ENCODE results near the gene LMAN2L. TPM values are rescaled to one million over a fixed set of nuclear protein-coding genes. Genes with fewer than 3 reads are reported as not detected.

LMAN2L gene
- total and polyA plus RNA-seq, 2 donors (not counting 1 experiment from before 2014, with no cell fraction given): 5.7 to 10.7 TPM

DNA sequence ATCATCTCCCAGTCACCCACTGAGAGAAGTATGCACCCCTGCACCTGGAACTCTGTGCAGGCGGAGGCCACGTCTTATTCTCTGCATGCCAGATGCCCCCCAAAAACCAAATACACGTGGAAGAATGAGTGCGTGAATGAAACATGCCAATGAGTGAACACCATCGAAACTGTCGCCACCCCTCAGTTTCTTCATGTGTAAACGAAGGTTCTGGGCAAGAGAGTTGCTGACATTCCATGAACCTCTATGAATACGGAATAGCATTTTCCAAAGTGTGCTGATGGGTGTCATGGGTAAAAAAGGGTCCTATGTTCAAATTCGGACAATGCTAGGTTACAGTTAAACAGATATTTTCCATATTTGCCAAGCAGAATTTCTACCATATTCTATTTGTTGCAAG, 77.5 kb downstream of the LMAN2L start:
- Histone ChIP-seq H3K27ac (ENCODE audit: low read length in 2 of 2) (no peak overlapping the region), H3K9ac (ENCODE audit: low read length) (no peak overlapping the region), H2AFZ (ENCODE audit: insufficient read depth, low read depth, low read length, poor library complexity, severe bottlenecking) (no peak overlapping the region), H3K27me3 (replicated peaks in 1 of 4; ENCODE audit: control extremely low read depth in 1 of 4, control insufficient read depth in 3 of 4, insufficient read depth in 4 of 4, low read length in 3 of 4) (no peaks in the 10 kb centered on the region), H3K36me3 (replicated peaks in 1 of 2; ENCODE audit: control extremely low read depth in 1 of 2, control insufficient read depth in 1 of 2, extremely low read depth in 1 of 2, insufficient read depth in 2 of 2, low read length in 1 of 2) (no peaks in the 10 kb centered on the region), H4K20me1 (ENCODE audit: control insufficient read depth, insufficient read depth, low read length, poor library complexity, severe bottlenecking) (no peaks in the 10 kb centered on the region), H3K4me2 (replicated peaks; ENCODE audit: low read depth, low read length, poor library complexity, severe bottlenecking) (no peak overlapping the region), H3K4me3 (ENCODE audit: control extremely low read depth in 1 of 5, extremely low read depth in 1 of 5, insufficient read depth in 1 of 5, low read depth in 2 of 5, low read length in 4 of 5) (no peak overlapping the region), H3K4me1 (ENCODE audit: control insufficient read depth in 2 of 2, insufficient read depth in 2 of 2, low read length in 2 of 2) (no peaks in the 10 kb centered on the region), H3K9me3 (ENCODE audit: control extremely low read depth in 1 of 3, control insufficient read depth in 2 of 3, insufficient read depth in 1 of 3, low read length in 2 of 3) (peaks cover 0 to 2% (median 0%) of the 10 kb centered on the region in 3 donors), H3K79me2 (ENCODE audit: control insufficient read depth, insufficient read depth, low read length) (no peaks in the 10 kb centered on the region)
- ChIA-PET POLR2A (no interaction called here), CTCF (no interaction called here)
- no peak for TF ChIP-seq EZH2 (IDR thresholded peaks at IDR 0.05; ENCODE audit: borderline replicate concordance, insufficient read depth, low read depth, low read length, poor library complexity, severe bottlenecking)
- TF ChIP-seq, protein P1, sequence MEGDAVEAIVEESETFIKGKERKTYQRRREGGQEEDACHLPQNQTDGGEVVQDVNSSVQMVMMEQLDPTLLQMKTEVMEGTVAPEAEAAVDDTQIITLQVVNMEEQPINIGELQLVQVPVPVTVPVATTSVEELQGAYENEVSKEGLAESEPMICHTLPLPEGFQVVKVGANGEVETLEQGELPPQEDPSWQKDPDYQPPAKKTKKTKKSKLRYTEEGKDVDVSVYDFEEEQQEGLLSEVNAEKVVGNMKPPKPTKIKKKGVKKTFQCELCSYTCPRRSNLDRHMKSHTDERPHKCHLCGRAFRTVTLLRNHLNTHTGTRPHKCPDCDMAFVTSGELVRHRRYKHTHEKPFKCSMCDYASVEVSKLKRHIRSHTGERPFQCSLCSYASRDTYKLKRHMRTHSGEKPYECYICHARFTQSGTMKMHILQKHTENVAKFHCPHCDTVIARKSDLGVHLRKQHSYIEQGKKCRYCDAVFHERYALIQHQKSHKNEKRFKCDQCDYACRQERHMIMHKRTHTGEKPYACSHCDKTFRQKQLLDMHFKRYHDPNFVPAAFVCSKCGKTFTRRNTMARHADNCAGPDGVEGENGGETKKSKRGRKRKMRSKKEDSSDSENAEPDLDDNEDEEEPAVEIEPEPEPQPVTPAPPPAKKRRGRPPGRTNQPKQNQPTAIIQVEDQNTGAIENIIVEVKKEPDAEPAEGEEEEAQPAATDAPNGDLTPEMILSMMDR (IDR thresholded peaks at IDR 0.05): no peak
- Mint-ChIP-seq H3K9me3 (ENCODE audit: insufficient read depth) (no peaks in the 10 kb centered on the region), H3K27me3 (no peaks in the 10 kb centered on the region), H3K4me1 (peaks cover 2% of the 10 kb centered on the region), H3K27ac (no peak overlapping the region), H3K4me3 (no peak overlapping the region)
- intact Hi-C loops (cut with micrococcal nuclease): no loop called here
- DNase-seq: no peak
- no peak for ATAC-seq (ENCODE audit: low read depth)
- 98% methylated on average over 7 of the region's 9 CpGs for WGBS (ENCODE audit: insufficient coverage)

DNA sequence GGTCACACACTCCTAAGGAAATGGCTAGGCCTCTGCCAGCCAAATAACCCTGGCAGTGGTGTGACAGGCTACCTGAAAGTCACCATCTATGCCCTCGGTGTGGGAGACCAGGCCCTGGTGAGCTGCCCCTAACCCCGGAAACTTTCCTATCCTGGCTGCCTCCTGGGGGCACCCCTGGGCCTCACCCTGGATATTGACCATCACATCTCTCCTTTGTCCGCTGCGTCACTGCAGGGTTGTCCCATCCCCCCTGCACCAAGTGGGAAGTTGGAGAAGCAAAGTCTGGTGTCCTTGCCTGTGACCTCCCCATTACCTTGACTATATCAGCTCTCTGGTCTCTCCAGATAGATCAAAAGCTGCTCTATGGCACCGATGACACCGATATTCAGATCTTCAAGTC, 78.5 kb downstream of the LMAN2L start:
- POLR2A ChIA-PET: no interaction called here
- no peak for TF ChIP-seq EZH2 (IDR thresholded peaks at IDR 0.05; ENCODE audit: borderline replicate concordance, insufficient read depth, low read depth, low read length, poor library complexity, severe bottlenecking)
- TF ChIP-seq, protein P1 (IDR thresholded peaks at IDR 0.05): no peak
- Mint-ChIP-seq H3K27me3 (no peaks in the 10 kb centered on the region), H3K27ac (no peak overlapping the region), H3K4me1 (peaks cover 4% of the 10 kb centered on the region), H3K9me3 (ENCODE audit: insufficient read depth) (no peaks in the 10 kb centered on the region), H3K4me3 (no peak overlapping the region)
- Histone ChIP-seq H3K79me2 (ENCODE audit: control insufficient read depth, insufficient read depth, low read length) (no peaks in the 10 kb centered on the region), H3K9me3 (ENCODE audit: control extremely low read depth in 1 of 3, control insufficient read depth in 2 of 3, insufficient read depth in 1 of 3, low read length in 2 of 3) (peaks cover 0 to 2% (median 0%) of the 10 kb centered on the region in 3 donors), H3K27me3 (replicated peaks in 1 of 4; ENCODE audit: control extremely low read depth in 1 of 4, control insufficient read depth in 3 of 4, insufficient read depth in 4 of 4, low read length in 3 of 4) (no peaks in the 10 kb centered on the region), H3K9ac (ENCODE audit: low read length) (no peak overlapping the region), H3K4me1 (ENCODE audit: control insufficient read depth in 2 of 2, insufficient read depth in 2 of 2, low read length in 2 of 2) (peaks cover 4 to 5% of the 10 kb centered on the region in 2 donors), H3K27ac (ENCODE audit: low read length in 2 of 2) (no peak overlapping the region), H4K20me1 (ENCODE audit: control insufficient read depth, insufficient read depth, low read length, poor library complexity, severe bottlenecking) (no peaks in the 10 kb centered on the region), H3K4me3 (ENCODE audit: control extremely low read depth in 1 of 5, extremely low read depth in 1 of 5, insufficient read depth in 1 of 5, low read depth in 2 of 5, low read length in 4 of 5) (no peak overlapping the region), H3K36me3 (replicated peaks in 1 of 2; ENCODE audit: control extremely low read depth in 1 of 2, control insufficient read depth in 1 of 2, extremely low read depth in 1 of 2, insufficient read depth in 2 of 2, low read length in 1 of 2) (no peaks in the 10 kb centered on the region), H3K4me2 (replicated peaks; ENCODE audit: low read depth, low read length, poor library complexity, severe bottlenecking) (no peak overlapping the region), H2AFZ (ENCODE audit: insufficient read depth, low read depth, low read length, poor library complexity, severe bottlenecking) (no peak overlapping the region)
- ATAC-seq (ENCODE audit: low read depth) (no peak), DNase-seq (no peak)
- intact Hi-C loops (cut with micrococcal nuclease): no loop called here
- CTCF ChIA-PET: no interaction called here
- WGBS (ENCODE audit: insufficient coverage): 100% methylated on average over 4 of the region's 6 CpGs

All from B cell (primary cell).